Umbilical cord (tissue), 2 donors: Measurements from ENCODE around the gene B3GAT3. TPM values are rescaled to one million over a fixed set of nuclear protein-coding genes. Genes with fewer than 3 reads are reported as not detected.
"Not testable (repeated sequence)": the region's sequence is repeated elsewhere in the genome, so short reads cannot be mapped to it uniquely, and the experiment has no call there.

Experiments used
- DNase-seq: peaks from one replicate; pipeline ENCODE4 v3.0.0-alpha.2; 2015; ENCODE audit warnings: low spot score
- total RNA-seq: library from RNA; depleted of rRNA; stranded (reverse); fragments of >200 nt; gene quantifications from one replicate; pipeline ENCODE4 v1.2.3, GENCODE V29; 2014; ENCODE audit warnings: low replicate concordance; ENCODE audit not compliant: insufficient read depth

The B3GAT3 gene
- total RNA-seq, 1 donor from 2014 or later = 7.9 TPM

- no peak for DNase-seq
Observed at GRCh38 chr11:62604460-62605120, 17.2 kb downstream of the B3GAT3 start.

GRCh38 chr11:62603776-62604299 is 17.9 kb downstream of the B3GAT3 start:
- DNase-seq = no peak

- no peak for DNase-seq
Observed at GRCh38 chr11:62603072-62603408, 18.7 kb downstream of the B3GAT3 start.

- peak; percentile 88 for DNase-seq
Observed at GRCh38 chr11:62602141-62603071, 19.4 kb downstream of the B3GAT3 start.

- DNase-seq = peak; percentile 99
Observed at GRCh38 chr11:62601372-62602140, 20.2 kb downstream of the B3GAT3 start, which contains the start of gene MTA2. Gene MTA2, minus strand, starts transcription at chr11:62601865. Its CDS starts 415 bp downstream, at chr11:62601450.

GRCh38 chr11:62601122-62601371 is 20.7 kb downstream of the B3GAT3 start:
- DNase-seq = no peak

GRCh38 chr11:62600367-62601121 is 21.2 kb downstream of the B3GAT3 start:
- DNase-seq = no peak

- peak; percentile 71 for DNase-seq
Observed at GRCh38 chr11:62599901-62600300, 21.9 kb downstream of the B3GAT3 start.

GRCh38 chr11:62599069-62599696 is 22.6 kb downstream of the B3GAT3 start:
- DNase-seq = peak; percentile 98

- no peak for DNase-seq
Observed at GRCh38 chr11:62595124-62595523, 26.7 kb downstream of the B3GAT3 start.

GRCh38 chr11:62593434-62594044 is 28.2 kb downstream of the B3GAT3 start:
- DNase-seq = peak; percentile 71

GRCh38 chr11:62592989-62593421 is 28.8 kb downstream of the B3GAT3 start:
- DNase-seq = no peak

GRCh38 chr11:62592146-62592815 is 29.5 kb downstream of the B3GAT3 start:
- no peak for DNase-seq

- peak; percentile 99 for DNase-seq
Observed at GRCh38 chr11:62591448-62592145, 30.2 kb downstream of the B3GAT3 start, which contains the start of gene TUT1. Gene TUT1, minus strand, starts transcription at chr11:62591523. Its CDS starts 38 bp downstream, at chr11:62591485.

- no peak for DNase-seq
Observed at GRCh38 chr11:62588966-62589637, 32.7 kb downstream of the B3GAT3 start.

- DNase-seq = not testable (repeated sequence)
Observed at GRCh38 chr11:62585356-62585755, 36.4 kb downstream of the B3GAT3 start.

- DNase-seq = not testable (repeated sequence)
Observed at GRCh38 chr11:62581735-62582134, 40.1 kb downstream of the B3GAT3 start.

- no peak for DNase-seq
Observed at GRCh38 chr11:62580959-62581715, 40.6 kb downstream of the B3GAT3 start.
